GM18868 (cell line): ENCODE results near the gene SLC7A9.
"Not testable (repeated sequence)": the region's sequence is repeated elsewhere in the genome, so short reads cannot be mapped to it uniquely, and the experiment has no call there.

Experiments used
- ATAC-seq: cut with Tn5 transposase; IDR thresholded peaks from one replicate; pipeline ENCODE4 v1.9.1; 2021; ENCODE audit warnings: mild to moderate bottlenecking, moderate library complexity; ENCODE audit not compliant: unreplicated experiment

SLC7A9 gene

GRCh38 chr19:32886241-32886640 is 16.7 kb upstream of the SLC7A9 start:
- ATAC-seq: no peak

- ATAC-seq: not testable (repeated sequence)
These were observed 15.7 kb upstream of the SLC7A9 start for GRCh38 chr19:32885255-32885654.

GRCh38 chr19:32881766-32882165 is 12.2 kb upstream of the SLC7A9 start:
- ATAC-seq: no peak

GRCh38 chr19:32880622-32881021 is 11.1 kb upstream of the SLC7A9 start:
- no peak for ATAC-seq

GRCh38 chr19:32879741-32880140 is 10.2 kb upstream of the SLC7A9 start:
- ATAC-seq: no peak

GRCh38 chr19:32878988-32879387 is 9.4 kb upstream of the SLC7A9 start:
- no peak for ATAC-seq

- no peak for ATAC-seq
These were observed 8.6 kb upstream of the SLC7A9 start for GRCh38 chr19:32877977-32878745.

GRCh38 chr19:32877323-32877912 is 7.9 kb upstream of the SLC7A9 start:
- no peak for ATAC-seq

- no peak for ATAC-seq
These were observed 7.3 kb upstream of the SLC7A9 start for GRCh38 chr19:32876919-32877285.

GRCh38 chr19:32876236-32876918 is 6.8 kb upstream of the SLC7A9 start:
- ATAC-seq: no peak

- no peak for ATAC-seq
These were observed 5.9 kb upstream of the SLC7A9 start for GRCh38 chr19:32875428-32875827.

- ATAC-seq: no peak
These were observed 5.0 kb upstream of the SLC7A9 start for GRCh38 chr19:32874605-32875004.

GRCh38 chr19:32873247-32873959 is 3.8 kb upstream of the SLC7A9 start:
- no peak for ATAC-seq

GRCh38 chr19:32872391-32872790 is 2.8 kb upstream of the SLC7A9 start:
- ATAC-seq: no peak

GRCh38 chr19:32870981-32871451 is 1.4 kb upstream of the SLC7A9 start:
- ATAC-seq: no peak

GRCh38 chr19:32869966-32870573 is 503 bp upstream of the SLC7A9 start:
- ATAC-seq: no peak

- no peak for ATAC-seq
These were observed 1.2 kb downstream of the SLC7A9 start for GRCh38 chr19:32868206-32868950.

- ATAC-seq: not testable (repeated sequence)
These were observed 2.1 kb downstream of the SLC7A9 start for GRCh38 chr19:32867436-32867835.

- no peak for ATAC-seq
These were observed 2.9 kb downstream of the SLC7A9 start for GRCh38 chr19:32866564-32867265.

GRCh38 chr19:32866061-32866460 is 3.5 kb downstream of the SLC7A9 start:
- no peak for ATAC-seq
